PC-9 (cell line): ENCODE data around the gene SIRPA. TPM values are rescaled to one million over a fixed set of nuclear protein-coding genes. Genes with fewer than 3 reads are reported as not detected.

ENCODE experiments used
- BruUV-seq: library from RNA; stranded (reverse); fragments of 400-500 nt; replicated peaks from 2 replicates; lab custom pipeline; 2021; lab: Mats Ljungman, UMichigan
- CTCF ChIA-PET: fragments of 300-600 bp; sonication (Branson Sonifier 250); formaldehyde crosslinking; loops from one replicate; lab custom pipeline; 2022; ENCODE audit warnings: antibody characterized with exemption; lab: Charles Lee
- POLR2A ChIA-PET: fragments of 300-600 bp; sonication (Branson Sonifier 250); formaldehyde crosslinking; loops from one replicate; lab custom pipeline; 2022; ENCODE audit warnings: antibody characterized with exemption; ENCODE audit not compliant: unreplicated experiment; lab: Charles Lee
- DNase-seq, 2 experiments: peaks; one replicate each; pipeline versions ENCODE4 v3.0.0 to v3.0.0-alpha.2; 2015 to 2022; ENCODE audit warnings: mixed read lengths in 1 of 2
- H2AFZ ChIP-seq: fragments of 200-600 bp; sonication (generic); 2 replicates; pipeline ENCODE4 v1.8.1; 2017; ENCODE audit warnings: antibody characterized with exemption
- H3F3A ChIP-seq: fragments of 200-600 bp; sonication (generic); 2 replicates; pipeline ENCODE4 v1.8.1; 2017; ENCODE audit warnings: antibody characterized with exemption, mild to moderate bottlenecking, low read depth; ENCODE audit not compliant: insufficient read depth
- H3K27ac ChIP-seq: fragments of 200-600 bp; sonication (generic); 2 replicates; pipeline ENCODE4 v1.6.1; 2016; ENCODE audit warnings: mixed run types
- H3K27me3 ChIP-seq: fragments of 200-600 bp; sonication (generic); 2 replicates; pipeline ENCODE4 v1.6.1; 2016; ENCODE audit warnings: low read depth, mixed run types; ENCODE audit not compliant: insufficient read depth
- H3K36me3 ChIP-seq: fragments of 200-600 bp; sonication (generic); 2 replicates; pipeline ENCODE4 v1.6.1; 2016; ENCODE audit warnings: low read depth, mixed run types
- H3K4me1 ChIP-seq: fragments of 200-600 bp; sonication (generic); replicated peaks from 2 replicates; pipeline ENCODE4 v1.6.1; 2016; ENCODE audit warnings: mixed run types; ENCODE audit not compliant: insufficient read depth
- H3K4me2 ChIP-seq: fragments of 200-600 bp; sonication (generic); 2 replicates; pipeline ENCODE4 v1.6.1; 2017; ENCODE audit warnings: mixed run types
- H3K4me3 ChIP-seq: fragments of 200-600 bp; sonication (generic); 2 replicates; pipeline ENCODE4 v1.6.1; 2016; ENCODE audit warnings: mixed run types
- H3K79me2 ChIP-seq: fragments of 200-600 bp; sonication (generic); 2 replicates; pipeline ENCODE4 v1.6.1; 2017; ENCODE audit warnings: low read depth, mixed run types
- H3K9me2 ChIP-seq: fragments of 200-600 bp; sonication (generic); 2 replicates; pipeline ENCODE4 v1.8.1; 2017; ENCODE audit warnings: mild to moderate bottlenecking; ENCODE audit not compliant: insufficient read depth
- H3K9me3 ChIP-seq: fragments of 200-600 bp; sonication (generic); 2 replicates; pipeline ENCODE4 v1.8.1; 2016; ENCODE audit warnings: low read depth; ENCODE audit not compliant: insufficient read depth
- H4K20me1 ChIP-seq: fragments of 200-600 bp; sonication (generic); 2 replicates; pipeline ENCODE4 v1.8.1; 2017; ENCODE audit not compliant: insufficient read depth
- CTCF ChIP-seq: fragments of 200-600 bp; sonication (generic); conservative IDR thresholded peaks from 2 replicates; pipeline ENCODE4 v1.6.1; 2017; ENCODE audit warnings: mixed run types, antibody characterized with exemption, mild to moderate bottlenecking, moderate library complexity
- EZH2 ChIP-seq: fragments of 200-600 bp; sonication (generic); IDR thresholded peaks from 2 replicates; pipeline ENCODE4 v1.8.0; 2017; ENCODE audit warnings: antibody characterized with exemption, low read depth
- intact Hi-C: fragments of 100-400 bp; cut with micrococcal nuclease; formaldehyde crosslinking; loops from one replicate; pipeline ENCODE4 v1.10.0; 2022; ENCODE audit not compliant: unreplicated experiment
- total RNA-seq: library from RNA; stranded (reverse); gene quantifications from 2 replicates; pipeline ENCODE4 v1.2.3, GENCODE V29; 2021

Gene SIRPA
- total RNA-seq, 1 experiment from 2014 or later: 18.4 TPM

GRCh38 chr20:1982686-1983085, 87.5 kb downstream of the SIRPA start:
- Histone ChIP-seq H3K9me2 (no peaks in the 10 kb centered on the region), H3K4me3 (no peak overlapping the region), H3K4me2 (no peak overlapping the region), H3F3A (no peaks in the 10 kb centered on the region), H4K20me1 (no peaks in the 10 kb centered on the region), H3K79me2 (no peaks in the 10 kb centered on the region), H3K27ac (no peak overlapping the region), H3K36me3 (no peaks in the 10 kb centered on the region), H3K27me3 (peaks cover 98% of the 10 kb centered on the region), H2AFZ (no peak overlapping the region), H3K4me1 (no peaks in the 10 kb centered on the region), H3K9me3 (no peaks in the 10 kb centered on the region)
- ChIA-PET POLR2A (no interaction called here), CTCF (interaction anchor here (0.7 kb wide), 1 partner anchor 477 kb away, joined by 3 read pairs; no protein-coding TSS in a partner anchor)
- DNase-seq: no peak
- intact Hi-C loops: no loop called here
- TF ChIP-seq CTCF (no peak), EZH2 (no peak)
- BruUV-seq: no TSS peak

- Histone ChIP-seq H3K9me2 (no peaks in the 10 kb centered on the region), H3K79me2 (no peaks in the 10 kb centered on the region), H4K20me1 (no peaks in the 10 kb centered on the region), H3K4me1 (no peaks in the 10 kb centered on the region), H3K4me3 (no peak overlapping the region), H3K27me3 (peaks cover 98% of the 10 kb centered on the region), H2AFZ (no peak overlapping the region), H3K4me2 (no peak overlapping the region), H3K9me3 (no peaks in the 10 kb centered on the region), H3K27ac (no peak overlapping the region), H3F3A (no peaks in the 10 kb centered on the region), H3K36me3 (no peaks in the 10 kb centered on the region)
- POLR2A ChIA-PET: no interaction called here
- no peak for DNase-seq
- intact Hi-C loops: no loop called here
- CTCF ChIA-PET: no interaction called here
- TF ChIP-seq EZH2 (no peak), CTCF (no peak)
- no TSS peak for BruUV-seq
Observed at GRCh38 chr20:1983301-1983700, 88.1 kb downstream of the SIRPA start.

GRCh38 chr20:1987826-1988225, 92.6 kb downstream of the SIRPA start:
- Histone ChIP-seq H3K4me2 (no peak overlapping the region), H3K36me3 (no peaks in the 10 kb centered on the region), H4K20me1 (no peaks in the 10 kb centered on the region), H2AFZ (no peak overlapping the region), H3K79me2 (no peaks in the 10 kb centered on the region), H3K27ac (no peak overlapping the region), H3K4me3 (no peak overlapping the region), H3K27me3 (peaks cover 100% of the 10 kb centered on the region), H3K4me1 (no peaks in the 10 kb centered on the region), H3K9me2 (no peaks in the 10 kb centered on the region), H3K9me3 (no peaks in the 10 kb centered on the region), H3F3A (no peaks in the 10 kb centered on the region)
- BruUV-seq: no TSS peak
- CTCF ChIA-PET: no interaction called here
- POLR2A ChIA-PET: no interaction called here
- TF ChIP-seq EZH2: no peak
- TF ChIP-seq CTCF: no peak
- intact Hi-C loops: no loop called here
- no peak for DNase-seq

Other genes starting within 250 kb of the SIRPA start
- 2.1 TPM in 2 replicates for gene SIRPG, start 237.6 kb upstream of the SIRPA start, total RNA-seq
- gene PDYN, start 98.7 kb downstream of the SIRPA start, total RNA-seq: not detected in 2 replicates
- 36.7 and 38.4 TPM in 2 replicates for gene STK35, start 206.4 kb downstream of the SIRPA start, total RNA-seq